Measurements from ENCODE around the gene TRDMT1.

The TRDMT1 gene

GRCh38 chr10:17202999-17203398 lies 1.5 kb upstream of the TRDMT1 start:
- no peak overlapping the region for H3K4me3 ChIP-seq (replicated peaks in 1 of 2; ENCODE audit: low read depth in 2 of 2, low read length in 2 of 2)
- DNase-seq (ENCODE audit: low read depth in 2 of 2): no peak
- TF ChIP-seq CTCF (IDR thresholded peaks at IDR 0.05; ENCODE audit: low read depth, low read length): no peak

GRCh38 chr10:17202506-17202905 lies 1.0 kb upstream of the TRDMT1 start:
- no peak overlapping the region for H3K4me3 ChIP-seq (replicated peaks in 1 of 2; ENCODE audit: low read depth in 2 of 2, low read length in 2 of 2)
- no peak for TF ChIP-seq CTCF (IDR thresholded peaks at IDR 0.05; ENCODE audit: low read depth, low read length)
- DNase-seq (ENCODE audit: low read depth in 2 of 2): no peak

- no peak for DNase-seq (ENCODE audit: low read depth in 2 of 2)
- TF ChIP-seq CTCF (IDR thresholded peaks at IDR 0.05; ENCODE audit: low read depth, low read length): no peak
- H3K4me3 ChIP-seq (replicated peaks in 1 of 2; ENCODE audit: low read depth in 2 of 2, low read length in 2 of 2): peak overlapping the region; percentile 58 to 69
Observed at GRCh38 chr10:17201794-17202116, 283 bp upstream of the TRDMT1 start.

GRCh38 chr10:17200001-17200911 lies 1.2 kb downstream of the TRDMT1 start:
- peak overlapping the region; percentile 58 to 69 for H3K4me3 ChIP-seq (replicated peaks in 1 of 2; ENCODE audit: low read depth in 2 of 2, low read length in 2 of 2)
- peak; percentile 48 to 58 for DNase-seq (ENCODE audit: low read depth in 2 of 2)
- TF ChIP-seq CTCF (IDR thresholded peaks at IDR 0.05; ENCODE audit: low read depth, low read length): no peak

- peak; percentile 71 to 74 for DNase-seq (ENCODE audit: low read depth in 2 of 2)
- H3K4me3 ChIP-seq (replicated peaks in 1 of 2; ENCODE audit: low read depth in 2 of 2, low read length in 2 of 2): peak overlapping the region in 1 of 2 donors; percentile 69
- no peak for TF ChIP-seq CTCF (IDR thresholded peaks at IDR 0.05; ENCODE audit: low read depth, low read length)
Observed at GRCh38 chr10:17199351-17199804, 2.1 kb downstream of the TRDMT1 start.

- no peak overlapping the region for H3K4me3 ChIP-seq (replicated peaks in 1 of 2; ENCODE audit: low read depth in 2 of 2, low read length in 2 of 2)
- no peak for TF ChIP-seq CTCF (IDR thresholded peaks at IDR 0.05; ENCODE audit: low read depth, low read length)
- DNase-seq (ENCODE audit: low read depth in 2 of 2): no peak
Observed at GRCh38 chr10:17196573-17196972, 4.9 kb downstream of the TRDMT1 start.
